VCaP (cell line): ENCODE data around the gene CFAP161.

Source experiments
- H3K27ac ChIP-seq: fragments of 450-650 bp; 2 replicates; pipeline ENCODE4 v1.5.1; 2017
- CTCF ChIP-seq: fragments of 450-650 bp; conservative IDR thresholded peaks from 2 replicates; pipeline ENCODE4 v1.5.1; 2017; ENCODE audit warnings: mild to moderate bottlenecking, moderate library complexity

Gene CFAP161

GRCh38 chr15:81196576-81197254, 62.6 kb downstream of the CFAP161 start, which contains the start of gene IL16:
Gene IL16, plus strand, starts transcription at chr15:81196879. Its CDS starts 28,521 bp downstream, at chr15:81225400.
- no peak within 1 kb of the TSS for H3K27ac ChIP-seq

GRCh38 chr15:81197255-81197630, 63.2 kb downstream of the CFAP161 start:
- no peak overlapping the region for H3K27ac ChIP-seq
- no peak for TF ChIP-seq CTCF

More at GRCh38 chr15:81196576-81197254, 62.6 kb downstream of the CFAP161 start, which contains the start of gene IL16:
- TF ChIP-seq CTCF, result no peak

- TF ChIP-seq CTCF, result no peak
- no peak overlapping the region for H3K27ac ChIP-seq
Observed at GRCh38 chr15:81197688-81198281, 63.7 kb downstream of the CFAP161 start.
